Measurements from ENCODE around the gene RAP1GAP. TPM values are rescaled to one million over a fixed set of nuclear protein-coding genes. Genes with fewer than 3 reads are reported as not detected.

Gene RAP1GAP
- total and polyA plus RNA-seq, 2 of the 13 experiments (the other 11 are each of a cell fraction or from before 2014, with no cell fraction given): 11.9 to 37.5 TPM

GRCh38 chr1:21563971-21564370 is 105.2 kb downstream of the RAP1GAP start (continued):
- TF ChIP-seq ZNF281 (CRISPR knock-in tag; IDR thresholded peaks at IDR 0.05; ENCODE audit: borderline replicate concordance) (no peak), HOMEZ (CRISPR knock-in tag; IDR thresholded peaks at IDR 0.05; ENCODE audit: low read depth) (no peak)

DNA sequence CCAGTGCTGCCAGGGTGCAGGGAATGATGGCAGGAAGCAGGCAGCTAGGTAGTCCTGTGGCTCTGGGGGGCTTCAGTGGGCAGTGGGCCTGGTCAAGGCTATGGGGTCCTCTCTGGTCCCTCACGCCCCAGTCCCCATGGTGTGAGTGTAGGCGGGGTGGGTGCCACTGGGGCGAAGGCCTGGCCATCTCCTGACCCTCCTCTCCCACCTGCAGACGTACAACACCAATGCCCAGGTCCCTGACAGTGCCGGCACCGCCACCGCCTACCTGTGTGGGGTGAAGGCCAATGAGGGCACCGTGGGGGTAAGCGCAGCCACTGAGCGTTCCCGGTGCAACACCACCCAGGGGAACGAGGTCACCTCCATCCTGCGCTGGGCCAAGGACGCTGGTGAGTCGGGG is 106.3 kb downstream of the RAP1GAP start:
- no peak for FAIRE-seq
- no peaks in the 10 kb centered on the region for H3K9me3 ChIP-seq (ENCODE audit: low read length)
- in situ Hi-C loops (cut with HindIII; ENCODE audit: extremely low pct_ligation_motif_present, low pct_unique_long_range_greater_than_20kb): no loop called here

More for the DNA sequence above, 106.3 kb downstream of the RAP1GAP start:
- ATAC-seq (no peak), DNase-seq (ENCODE audit: low spot score) (no peak)
- ChIA-PET CTCF (ENCODE audit: low intra/inter-chr PET ratio, low total read pairs) (no interaction called here), POLR2A (no interaction called here)
- Histone ChIP-seq H3K27ac (ENCODE audit: extremely low read length, insufficient read depth, low read length) (no peak overlapping the region), H4K20me1 (ENCODE audit: insufficient read depth, low read length) (no peaks in the 10 kb centered on the region), H3K4me3 (replicated peaks in 1 of 3; ENCODE audit: insufficient read depth in 1 of 3, low read depth in 2 of 3, low read length in 3 of 3) (no peak overlapping the region), H3K36me3 (replicated peaks in 1 of 2; ENCODE audit: control insufficient read depth in 1 of 2, insufficient read depth in 2 of 2, low read length in 2 of 2) (no peaks in the 10 kb centered on the region), H3K4me2 (ENCODE audit: low read depth, low read length) (no peak overlapping the region), H3K79me2 (ENCODE audit: insufficient read depth, low read length) (no peaks in the 10 kb centered on the region), H3K9ac (ENCODE audit: insufficient read depth, low read depth, low read length) (no peak overlapping the region), H3K4me1 (ENCODE audit: insufficient read depth, low read length) (peaks cover 12% of the 10 kb centered on the region; the same call in 1 of the 2 replicates), H2AFZ (ENCODE audit: low read length) (no peak overlapping the region), H3K27me3 (ENCODE audit: control insufficient read depth in 1 of 2, insufficient read depth in 2 of 2, low read length in 2 of 2) (peaks cover 8 to 64% of the 10 kb centered on the region in 2 experiments; a peak in 3 of 5 replicates)
- TF ChIP-seq ZNF512 (CRISPR knock-in tag; IDR thresholded peaks at IDR 0.05): no peak
- no peak for TF ChIP-seq EZH2 (conservative IDR thresholded peaks at IDR 0.05; ENCODE audit: low read depth, low read length)
- no TSS peak for BruUV-seq (replicated peaks)
- 45% methylated on average over 8 of the region's 15 CpGs for WGBS (ENCODE audit: low lambda C conversion rate)
- intact Hi-C loops (cut with micrococcal nuclease; ENCODE audit: unreplicated experiment): no loop called here

Measured in HepG2 (cell line).